Measurements from ENCODE around the gene TTC39A. TPM values are rescaled to one million over a fixed set of nuclear protein-coding genes. Genes with fewer than 3 reads are reported as not detected.

Gene TTC39A
- total RNA-seq, 1 experiment from 2014 or later, result 15.4 TPM

DNA sequence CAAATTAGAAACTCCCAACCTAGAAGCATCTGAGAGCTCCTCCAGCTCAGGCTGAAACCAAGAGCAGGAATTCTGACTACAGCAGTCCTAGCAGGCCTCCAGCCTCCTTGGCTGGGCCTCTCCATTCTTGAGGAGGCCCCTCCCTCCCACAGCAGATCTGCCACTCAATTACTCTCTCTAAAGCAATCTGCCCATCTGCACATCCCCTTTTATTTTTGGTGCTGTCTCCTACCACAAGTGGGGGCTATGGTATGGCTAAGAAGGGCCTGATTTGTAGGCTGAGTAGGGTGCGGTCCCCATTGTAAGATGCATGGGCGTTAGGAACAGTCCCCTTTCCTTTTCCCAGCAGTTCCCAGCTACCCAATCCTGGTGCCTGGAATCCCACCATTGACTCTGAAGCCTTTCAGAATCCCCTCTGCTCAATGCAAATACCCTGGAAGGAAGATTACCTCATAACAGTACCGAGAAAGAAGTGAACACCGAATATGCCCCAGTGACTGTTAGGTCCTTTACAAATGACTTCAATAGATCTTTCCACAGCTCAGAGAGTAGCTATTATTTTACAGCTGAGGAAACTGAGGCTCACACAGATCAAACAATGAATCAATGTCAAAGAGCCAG is 11.6 kb upstream of the TTC39A start:
- no peak overlapping the region for H3K4me2 ChIP-seq (ENCODE audit: low read length)
- TF ChIP-seq, protein P1, sequence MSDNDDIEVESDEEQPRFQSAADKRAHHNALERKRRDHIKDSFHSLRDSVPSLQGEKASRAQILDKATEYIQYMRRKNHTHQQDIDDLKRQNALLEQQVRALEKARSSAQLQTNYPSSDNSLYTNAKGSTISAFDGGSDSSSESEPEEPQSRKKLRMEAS (IDR thresholded peaks at IDR 0.05), result no peak
- TF ChIP-seq FOSL1 (IDR thresholded peaks at IDR 0.05; ENCODE audit: low read depth) (no peak), RAD21 (IDR thresholded peaks at IDR 0.05; ENCODE audit: low read depth) (peak; percentile 35), SRF (IDR thresholded peaks at IDR 0.05; ENCODE audit: low read depth) (no peak)
- TF ChIP-seq, protein P2, sequence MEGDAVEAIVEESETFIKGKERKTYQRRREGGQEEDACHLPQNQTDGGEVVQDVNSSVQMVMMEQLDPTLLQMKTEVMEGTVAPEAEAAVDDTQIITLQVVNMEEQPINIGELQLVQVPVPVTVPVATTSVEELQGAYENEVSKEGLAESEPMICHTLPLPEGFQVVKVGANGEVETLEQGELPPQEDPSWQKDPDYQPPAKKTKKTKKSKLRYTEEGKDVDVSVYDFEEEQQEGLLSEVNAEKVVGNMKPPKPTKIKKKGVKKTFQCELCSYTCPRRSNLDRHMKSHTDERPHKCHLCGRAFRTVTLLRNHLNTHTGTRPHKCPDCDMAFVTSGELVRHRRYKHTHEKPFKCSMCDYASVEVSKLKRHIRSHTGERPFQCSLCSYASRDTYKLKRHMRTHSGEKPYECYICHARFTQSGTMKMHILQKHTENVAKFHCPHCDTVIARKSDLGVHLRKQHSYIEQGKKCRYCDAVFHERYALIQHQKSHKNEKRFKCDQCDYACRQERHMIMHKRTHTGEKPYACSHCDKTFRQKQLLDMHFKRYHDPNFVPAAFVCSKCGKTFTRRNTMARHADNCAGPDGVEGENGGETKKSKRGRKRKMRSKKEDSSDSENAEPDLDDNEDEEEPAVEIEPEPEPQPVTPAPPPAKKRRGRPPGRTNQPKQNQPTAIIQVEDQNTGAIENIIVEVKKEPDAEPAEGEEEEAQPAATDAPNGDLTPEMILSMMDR (IDR thresholded peaks at IDR 0.05 in 2 of 3, conservative IDR thresholded peaks at IDR 0.05 in 1 of 3; ENCODE audit: borderline replicate concordance in 1 of 3, insufficient read depth in 1 of 3, low read depth in 2 of 3, low read length in 2 of 3), result peak in 2 of 3 experiments; percentile 12 to 13; a peak in 1 of 6 replicates
- intact Hi-C loops (cut with micrococcal nuclease), result no loop called here
- H3K4me3 ChIP-seq (replicated peaks in 1 of 2; ENCODE audit: low read depth in 1 of 2, low read length in 2 of 2), result no peak overlapping the region
- ATAC-seq, result peak; percentile 26; the same call in 1 of the 2 replicates
- ChIA-PET POLR2A (no interaction called here), CTCF (no interaction called here), RAD21 (ENCODE audit: low non-redundant PET in 1 of 2, low total read pairs in 2 of 2, uncharacterized antibody in 2 of 2, unreplicated experiment in 2 of 2) (no interaction called here)
- H4K20me1 ChIP-seq (ENCODE audit: insufficient read depth), result no peaks in the 10 kb centered on the region
- H2AFZ ChIP-seq (ENCODE audit: low read depth, low read length, poor library complexity, severe bottlenecking), result no peak overlapping the region
- H3K79me2 ChIP-seq (ENCODE audit: insufficient read depth, low read length), result no peaks in the 10 kb centered on the region
- no peaks in the 10 kb centered on the region for H3K9me2 ChIP-seq (ENCODE audit: insufficient read depth)
- H3K9me3 ChIP-seq (ENCODE audit: control insufficient read depth in 1 of 2, insufficient read depth in 1 of 2, low read depth in 1 of 2, low read length in 2 of 2), result no peaks in the 10 kb centered on the region
- no peak for DNase-seq (ENCODE audit: low read depth, low spot score)
- H3K27me3 ChIP-seq (ENCODE audit: insufficient read depth, low read length), result no peaks in the 10 kb centered on the region
- no peaks in the 10 kb centered on the region for H3K36me3 ChIP-seq (ENCODE audit: control insufficient read depth in 1 of 2, insufficient read depth in 2 of 2, low read length in 2 of 2)
- H3K9ac ChIP-seq (ENCODE audit: low read length), result no peak overlapping the region
- peaks cover 0 to 23% of the 10 kb centered on the region in 2 experiments; a peak in 3 of 4 replicates for H3K4me1 ChIP-seq (ENCODE audit: control insufficient read depth in 1 of 2, insufficient read depth in 2 of 2, low read length in 2 of 2)
- no peak overlapping the region for H3K27ac ChIP-seq (ENCODE audit: low read depth, low read length)
- no TSS peak for BruUV-seq (replicated peaks)

DNA sequence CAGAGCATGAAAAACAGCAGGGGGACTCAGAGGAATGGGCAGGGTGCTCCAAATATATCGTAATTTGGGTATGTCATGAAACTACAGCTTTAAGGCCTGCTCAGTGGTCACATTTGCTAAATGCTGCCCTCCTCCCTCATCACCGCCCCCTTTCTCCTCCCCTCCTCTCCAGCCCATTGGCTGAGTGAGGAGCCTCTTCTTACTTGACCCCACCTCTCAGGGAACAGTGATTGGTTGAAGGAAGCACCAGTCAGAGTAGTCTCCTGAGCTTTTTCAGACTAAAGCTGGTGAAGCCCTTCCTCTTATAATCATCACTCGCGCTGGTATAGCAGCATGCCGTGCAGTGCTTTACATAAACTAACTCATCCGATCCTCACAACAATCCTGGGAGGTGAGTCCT is 10.0 kb upstream of the TTC39A start:
- no peak overlapping the region for H3K4me2 ChIP-seq (ENCODE audit: low read length)
- POLR2A ChIA-PET, result no interaction called here
- H3K9me2 ChIP-seq (ENCODE audit: insufficient read depth), result no peaks in the 10 kb centered on the region
- no peaks in the 10 kb centered on the region for H3K9me3 ChIP-seq (ENCODE audit: control insufficient read depth in 1 of 2, insufficient read depth in 1 of 2, low read depth in 1 of 2, low read length in 2 of 2)
- RAD21 ChIA-PET (ENCODE audit: low non-redundant PET in 1 of 2, low total read pairs in 2 of 2, uncharacterized antibody in 2 of 2, unreplicated experiment in 2 of 2), result no interaction called here
- no TSS peak for BruUV-seq (replicated peaks)
- no peaks in the 10 kb centered on the region for H3K36me3 ChIP-seq (ENCODE audit: control insufficient read depth in 1 of 2, insufficient read depth in 2 of 2, low read length in 2 of 2)
- no peaks in the 10 kb centered on the region for H3K27me3 ChIP-seq (ENCODE audit: insufficient read depth, low read length)
- no peak overlapping the region for H3K4me3 ChIP-seq (replicated peaks in 1 of 2; ENCODE audit: low read depth in 1 of 2, low read length in 2 of 2)
- no peak overlapping the region for H2AFZ ChIP-seq (ENCODE audit: low read depth, low read length, poor library complexity, severe bottlenecking)
- DNase-seq (ENCODE audit: low read depth, low spot score), result no peak
- H3K4me1 ChIP-seq (ENCODE audit: control insufficient read depth in 1 of 2, insufficient read depth in 2 of 2, low read length in 2 of 2), result peaks cover 0 to 30% of the 10 kb centered on the region in 2 experiments; a peak in 3 of 4 replicates
- intact Hi-C loops (cut with micrococcal nuclease), result no loop called here
- ATAC-seq, result peak; percentile 18; the same call in 1 of the 2 replicates
- no peaks in the 10 kb centered on the region for H4K20me1 ChIP-seq (ENCODE audit: insufficient read depth)
- CTCF ChIA-PET, result no interaction called here
- no peak overlapping the region for H3K27ac ChIP-seq (ENCODE audit: low read depth, low read length)
- no peak overlapping the region for H3K9ac ChIP-seq (ENCODE audit: low read length)
- no peaks in the 10 kb centered on the region for H3K79me2 ChIP-seq (ENCODE audit: insufficient read depth, low read length)
- TF ChIP-seq, protein P1 (IDR thresholded peaks at IDR 0.05), result no peak
- TF ChIP-seq YY1 (IDR thresholded peaks at IDR 0.05; ENCODE audit: extremely low read depth, insufficient replicate concordance, low read depth, low read length) (no peak), SIN3A (IDR thresholded peaks at IDR 0.05; ENCODE audit: low read depth) (no peak), ZFX (IDR thresholded peaks at IDR 0.05) (no peak), SP1 (IDR thresholded peaks at IDR 0.05; ENCODE audit: low read depth) (no peak)
- TF ChIP-seq, protein P3, sequence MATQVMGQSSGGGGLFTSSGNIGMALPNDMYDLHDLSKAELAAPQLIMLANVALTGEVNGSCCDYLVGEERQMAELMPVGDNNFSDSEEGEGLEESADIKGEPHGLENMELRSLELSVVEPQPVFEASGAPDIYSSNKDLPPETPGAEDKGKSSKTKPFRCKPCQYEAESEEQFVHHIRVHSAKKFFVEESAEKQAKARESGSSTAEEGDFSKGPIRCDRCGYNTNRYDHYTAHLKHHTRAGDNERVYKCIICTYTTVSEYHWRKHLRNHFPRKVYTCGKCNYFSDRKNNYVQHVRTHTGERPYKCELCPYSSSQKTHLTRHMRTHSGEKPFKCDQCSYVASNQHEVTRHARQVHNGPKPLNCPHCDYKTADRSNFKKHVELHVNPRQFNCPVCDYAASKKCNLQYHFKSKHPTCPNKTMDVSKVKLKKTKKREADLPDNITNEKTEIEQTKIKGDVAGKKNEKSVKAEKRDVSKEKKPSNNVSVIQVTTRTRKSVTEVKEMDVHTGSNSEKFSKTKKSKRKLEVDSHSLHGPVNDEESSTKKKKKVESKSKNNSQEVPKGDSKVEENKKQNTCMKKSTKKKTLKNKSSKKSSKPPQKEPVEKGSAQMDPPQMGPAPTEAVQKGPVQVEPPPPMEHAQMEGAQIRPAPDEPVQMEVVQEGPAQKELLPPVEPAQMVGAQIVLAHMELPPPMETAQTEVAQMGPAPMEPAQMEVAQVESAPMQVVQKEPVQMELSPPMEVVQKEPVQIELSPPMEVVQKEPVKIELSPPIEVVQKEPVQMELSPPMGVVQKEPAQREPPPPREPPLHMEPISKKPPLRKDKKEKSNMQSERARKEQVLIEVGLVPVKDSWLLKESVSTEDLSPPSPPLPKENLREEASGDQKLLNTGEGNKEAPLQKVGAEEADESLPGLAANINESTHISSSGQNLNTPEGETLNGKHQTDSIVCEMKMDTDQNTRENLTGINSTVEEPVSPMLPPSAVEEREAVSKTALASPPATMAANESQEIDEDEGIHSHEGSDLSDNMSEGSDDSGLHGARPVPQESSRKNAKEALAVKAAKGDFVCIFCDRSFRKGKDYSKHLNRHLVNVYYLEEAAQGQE (IDR thresholded peaks at IDR 0.05; ENCODE audit: low read depth), result no peak
- TF ChIP-seq, protein P4, sequence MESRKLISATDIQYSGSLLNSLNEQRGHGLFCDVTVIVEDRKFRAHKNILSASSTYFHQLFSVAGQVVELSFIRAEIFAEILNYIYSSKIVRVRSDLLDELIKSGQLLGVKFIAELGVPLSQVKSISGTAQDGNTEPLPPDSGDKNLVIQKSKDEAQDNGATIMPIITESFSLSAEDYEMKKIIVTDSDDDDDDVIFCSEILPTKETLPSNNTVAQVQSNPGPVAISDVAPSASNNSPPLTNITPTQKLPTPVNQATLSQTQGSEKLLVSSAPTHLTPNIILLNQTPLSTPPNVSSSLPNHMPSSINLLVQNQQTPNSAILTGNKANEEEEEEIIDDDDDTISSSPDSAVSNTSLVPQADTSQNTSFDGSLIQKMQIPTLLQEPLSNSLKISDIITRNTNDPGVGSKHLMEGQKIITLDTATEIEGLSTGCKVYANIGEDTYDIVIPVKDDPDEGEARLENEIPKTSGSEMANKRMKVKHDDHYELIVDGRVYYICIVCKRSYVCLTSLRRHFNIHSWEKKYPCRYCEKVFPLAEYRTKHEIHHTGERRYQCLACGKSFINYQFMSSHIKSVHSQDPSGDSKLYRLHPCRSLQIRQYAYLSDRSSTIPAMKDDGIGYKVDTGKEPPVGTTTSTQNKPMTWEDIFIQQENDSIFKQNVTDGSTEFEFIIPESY (IDR thresholded peaks at IDR 0.05; ENCODE audit: extremely low read depth, insufficient replicate concordance, low read length), result no peak
